ENCODE measurements around the gene NRXN2.

DNA sequence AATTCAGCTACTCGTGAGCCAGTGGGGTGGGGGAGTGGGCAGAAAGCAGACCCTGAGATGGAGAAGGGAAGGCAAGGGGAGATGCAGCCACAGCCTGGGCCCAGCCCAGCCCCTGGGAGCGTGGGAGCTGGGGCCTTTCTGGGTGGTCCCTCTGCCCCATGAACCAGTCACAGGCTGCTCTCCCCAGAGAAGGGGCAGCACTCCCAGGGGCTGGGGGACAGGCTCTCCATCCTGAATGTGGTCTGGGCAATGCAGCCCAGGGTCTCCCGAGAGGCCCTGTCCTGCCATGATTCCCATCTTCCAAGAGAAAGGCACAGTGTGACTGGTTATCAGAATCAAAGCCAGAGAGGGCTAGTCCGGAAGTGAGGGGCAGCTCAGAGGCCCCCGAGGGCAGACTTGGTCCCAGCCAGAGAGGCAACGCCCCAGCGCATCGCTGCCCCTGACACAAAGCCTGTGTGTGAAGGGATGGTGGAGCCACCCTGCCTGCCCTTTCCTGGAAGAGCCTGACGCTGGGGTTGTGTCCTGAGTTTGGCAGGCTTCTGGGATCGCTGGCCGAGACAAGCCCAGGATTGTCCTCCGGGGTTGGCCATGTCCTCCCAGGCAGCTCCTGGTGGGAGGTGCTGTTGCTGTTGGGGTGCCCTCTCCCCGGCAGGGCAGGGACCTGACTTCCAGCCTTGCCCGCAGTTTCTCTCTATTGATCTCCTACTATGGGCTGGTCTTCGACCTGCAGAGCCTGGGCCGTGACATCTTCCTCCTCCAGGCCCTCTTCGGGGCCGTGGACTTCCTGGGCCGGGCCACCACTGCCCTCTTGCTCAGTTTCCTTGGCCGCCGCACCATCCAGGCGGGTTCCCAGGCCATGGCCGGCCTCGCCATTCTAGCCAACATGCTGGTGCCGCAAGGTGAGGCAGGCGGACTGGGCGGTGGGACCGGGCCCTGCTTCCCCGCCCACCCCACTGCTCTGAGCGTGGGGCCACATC is 155.8 kb downstream of the NRXN2 start:
- no peak for TF ChIP-seq EZH2phosphoT487 (IDR thresholded peaks at IDR 0.05)
- TF ChIP-seq, protein P1, sequence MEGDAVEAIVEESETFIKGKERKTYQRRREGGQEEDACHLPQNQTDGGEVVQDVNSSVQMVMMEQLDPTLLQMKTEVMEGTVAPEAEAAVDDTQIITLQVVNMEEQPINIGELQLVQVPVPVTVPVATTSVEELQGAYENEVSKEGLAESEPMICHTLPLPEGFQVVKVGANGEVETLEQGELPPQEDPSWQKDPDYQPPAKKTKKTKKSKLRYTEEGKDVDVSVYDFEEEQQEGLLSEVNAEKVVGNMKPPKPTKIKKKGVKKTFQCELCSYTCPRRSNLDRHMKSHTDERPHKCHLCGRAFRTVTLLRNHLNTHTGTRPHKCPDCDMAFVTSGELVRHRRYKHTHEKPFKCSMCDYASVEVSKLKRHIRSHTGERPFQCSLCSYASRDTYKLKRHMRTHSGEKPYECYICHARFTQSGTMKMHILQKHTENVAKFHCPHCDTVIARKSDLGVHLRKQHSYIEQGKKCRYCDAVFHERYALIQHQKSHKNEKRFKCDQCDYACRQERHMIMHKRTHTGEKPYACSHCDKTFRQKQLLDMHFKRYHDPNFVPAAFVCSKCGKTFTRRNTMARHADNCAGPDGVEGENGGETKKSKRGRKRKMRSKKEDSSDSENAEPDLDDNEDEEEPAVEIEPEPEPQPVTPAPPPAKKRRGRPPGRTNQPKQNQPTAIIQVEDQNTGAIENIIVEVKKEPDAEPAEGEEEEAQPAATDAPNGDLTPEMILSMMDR (IDR thresholded peaks at IDR 0.05) = no peak
